ENCODE results near the gene TIAM2. TPM values are rescaled to one million over a fixed set of nuclear protein-coding genes. Genes with fewer than 3 reads are reported as not detected.

The TIAM2 gene
- polyA plus RNA-seq (2013, experiment 1 of 2) = 10.2 TPM
- 10.8 TPM for polyA plus RNA-seq (2013, experiment 2 of 2)

DNA sequence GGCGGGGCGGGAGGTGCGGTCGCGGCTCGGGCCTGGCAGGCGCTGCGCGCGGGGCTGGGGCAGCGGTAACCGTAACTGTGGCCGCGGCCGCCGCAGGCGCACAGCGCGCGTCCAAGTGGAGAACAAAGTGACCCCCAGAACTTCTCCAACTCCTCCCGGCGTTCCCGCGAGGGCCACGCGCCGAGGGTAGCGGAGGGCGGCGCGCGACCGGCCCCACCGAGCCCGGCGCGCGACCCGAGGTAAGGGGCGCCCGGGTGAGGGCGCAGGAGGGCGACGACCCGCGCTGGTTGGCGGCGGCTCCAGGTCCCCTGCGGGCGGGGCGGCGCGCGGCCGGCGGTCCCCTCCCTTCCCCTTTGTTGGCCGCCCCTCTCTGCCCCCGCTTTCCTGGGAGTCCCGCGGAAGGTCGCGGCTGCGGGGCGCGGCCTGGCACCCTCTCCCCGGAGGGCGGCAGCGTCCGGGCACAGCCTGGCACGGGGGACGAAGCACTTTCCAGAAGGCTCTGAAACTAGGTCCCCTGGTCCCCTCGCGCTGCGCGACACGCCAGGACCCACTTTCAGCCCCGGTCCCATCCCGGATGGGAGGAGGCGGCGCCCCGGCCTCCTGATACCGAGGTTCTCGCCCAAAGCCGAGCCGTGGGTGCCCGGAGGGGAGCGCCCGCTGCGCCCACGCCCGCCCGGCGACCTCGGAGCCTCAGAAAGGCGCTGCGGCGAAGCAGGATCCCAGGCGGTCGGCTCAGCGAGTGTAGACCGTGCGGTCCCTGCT is at the start of gene TIAM2:
Gene TIAM2, plus strand, starts transcription at position 62 of the 762 bp plus-strand sequence. CDS start 133,909 bp downstream, outside the sequence.
- Histone ChIP-seq H3K9ac (ENCODE audit: low read depth, low read length) (peak within 1 kb of the TSS; percentile 72), H3K4me3 (ENCODE audit: low read length) (peak within 1 kb of the TSS; percentile 69), H3K36me3 (ENCODE audit: insufficient read depth, low read length) (no peaks in the 10 kb centered on the region), H3K4me1 (ENCODE audit: insufficient read depth, low read length) (peaks cover 3% of the 10 kb centered on the region; the same call in 1 of the 2 replicates), H3K27me3 (ENCODE audit: insufficient read depth, low read length) (peaks cover 16% of the 10 kb centered on the region), H3K27ac (ENCODE audit: low read depth, low read length) (no peak within 1 kb of the TSS; the same call in 1 of the 2 replicates), H3K9me3 (ENCODE audit: insufficient read depth, low read depth, low read length) (no peaks in the 10 kb centered on the region)
- WGBS = under 1% methylated on average over 102 of the region's 102 CpGs

- no peaks in the 10 kb centered on the region for H3K27me3 ChIP-seq (ENCODE audit: insufficient read depth, low read length)
- 95% methylated on average over 7 of the region's 7 CpGs for WGBS
- no peaks in the 10 kb centered on the region for H3K9me3 ChIP-seq (ENCODE audit: insufficient read depth, low read depth, low read length)
- no peak overlapping the region for H3K4me3 ChIP-seq (ENCODE audit: low read length)
- H3K36me3 ChIP-seq (ENCODE audit: insufficient read depth, low read length) = no peaks in the 10 kb centered on the region
- H3K27ac ChIP-seq (ENCODE audit: low read depth, low read length) = no peak overlapping the region
- H3K4me1 ChIP-seq (ENCODE audit: insufficient read depth, low read length) = no peaks in the 10 kb centered on the region
- no peak overlapping the region for H3K9ac ChIP-seq (ENCODE audit: low read depth, low read length)
Measured at GRCh38 chr6:154950979-154951344, 44.2 kb upstream of the TIAM2 start.

- no peak overlapping the region for H3K27ac ChIP-seq (ENCODE audit: low read depth, low read length)
- 81% methylated on average over 9 of the region's 10 CpGs for WGBS
- no peak overlapping the region for H3K4me3 ChIP-seq (ENCODE audit: low read length)
- H3K9ac ChIP-seq (ENCODE audit: low read depth, low read length) = no peak overlapping the region
- H3K9me3 ChIP-seq (ENCODE audit: insufficient read depth, low read depth, low read length) = no peaks in the 10 kb centered on the region
- no peaks in the 10 kb centered on the region for H3K4me1 ChIP-seq (ENCODE audit: insufficient read depth, low read length)
- no peaks in the 10 kb centered on the region for H3K36me3 ChIP-seq (ENCODE audit: insufficient read depth, low read length)
- H3K27me3 ChIP-seq (ENCODE audit: insufficient read depth, low read length) = no peaks in the 10 kb centered on the region
Measured at GRCh38 chr6:154951345-154952200, 43.5 kb upstream of the TIAM2 start.

GRCh38 chr6:154953644-154954043 is 41.5 kb upstream of the TIAM2 start:
- Histone ChIP-seq H3K9me3 (ENCODE audit: insufficient read depth, low read depth, low read length) (no peaks in the 10 kb centered on the region), H3K36me3 (ENCODE audit: insufficient read depth, low read length) (no peaks in the 10 kb centered on the region), H3K4me3 (ENCODE audit: low read length) (no peak overlapping the region), H3K27me3 (ENCODE audit: insufficient read depth, low read length) (no peaks in the 10 kb centered on the region), H3K4me1 (ENCODE audit: insufficient read depth, low read length) (no peaks in the 10 kb centered on the region), H3K27ac (ENCODE audit: low read depth, low read length) (no peak overlapping the region), H3K9ac (ENCODE audit: low read depth, low read length) (no peak overlapping the region)
- 96% methylated on average over 11 of the region's 11 CpGs for WGBS

GRCh38 chr6:154954347-154954746 is 40.8 kb upstream of the TIAM2 start:
- WGBS = 95% methylated on average over 4 of the region's 4 CpGs
- no peaks in the 10 kb centered on the region for H3K9me3 ChIP-seq (ENCODE audit: insufficient read depth, low read depth, low read length)
- H3K27ac ChIP-seq (ENCODE audit: low read depth, low read length) = no peak overlapping the region
- H3K4me3 ChIP-seq (ENCODE audit: low read length) = no peak overlapping the region
- no peak overlapping the region for H3K9ac ChIP-seq (ENCODE audit: low read depth, low read length)
- H3K27me3 ChIP-seq (ENCODE audit: insufficient read depth, low read length) = no peaks in the 10 kb centered on the region
- H3K4me1 ChIP-seq (ENCODE audit: insufficient read depth, low read length) = no peaks in the 10 kb centered on the region
- H3K36me3 ChIP-seq (ENCODE audit: insufficient read depth, low read length) = no peaks in the 10 kb centered on the region

- no peaks in the 10 kb centered on the region for H3K36me3 ChIP-seq (ENCODE audit: insufficient read depth, low read length)
- 77% methylated on average over 11 of the region's 12 CpGs for WGBS
- H3K9me3 ChIP-seq (ENCODE audit: insufficient read depth, low read depth, low read length) = no peaks in the 10 kb centered on the region
- H3K9ac ChIP-seq (ENCODE audit: low read depth, low read length) = no peak overlapping the region
- no peak overlapping the region for H3K4me3 ChIP-seq (ENCODE audit: low read length)
- no peaks in the 10 kb centered on the region for H3K27me3 ChIP-seq (ENCODE audit: insufficient read depth, low read length)
- H3K27ac ChIP-seq (ENCODE audit: low read depth, low read length) = no peak overlapping the region
- H3K4me1 ChIP-seq (ENCODE audit: insufficient read depth, low read length) = no peaks in the 10 kb centered on the region
Measured at GRCh38 chr6:154956771-154957522, 38.2 kb upstream of the TIAM2 start.

DNA sequence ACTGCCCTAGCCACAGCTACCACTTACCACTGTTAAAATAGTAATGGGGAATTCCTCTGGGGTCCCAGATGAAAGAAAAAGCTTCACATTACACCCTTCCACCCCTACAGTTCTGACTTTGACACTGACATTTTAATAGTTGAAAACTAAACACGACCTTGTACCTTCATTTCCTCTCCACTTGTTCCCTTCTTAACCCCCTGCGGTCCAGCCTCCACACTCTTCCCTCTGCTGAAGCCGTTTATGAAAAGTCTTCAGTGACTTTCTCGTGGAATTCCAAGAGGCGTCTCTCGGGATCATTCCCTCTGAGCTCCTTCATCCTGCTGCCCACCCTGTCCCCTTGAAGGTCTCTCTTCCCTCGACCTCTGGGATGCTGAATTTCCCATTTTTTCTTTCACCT is 36.6 kb upstream of the TIAM2 start:
- no peak overlapping the region for H3K9ac ChIP-seq (ENCODE audit: low read depth, low read length)
- no peaks in the 10 kb centered on the region for H3K9me3 ChIP-seq (ENCODE audit: insufficient read depth, low read depth, low read length)
- WGBS = 85% methylated on average over 7 of the region's 7 CpGs
- no peak overlapping the region for H3K27ac ChIP-seq (ENCODE audit: low read depth, low read length)
- no peaks in the 10 kb centered on the region for H3K27me3 ChIP-seq (ENCODE audit: insufficient read depth, low read length)
- no peaks in the 10 kb centered on the region for H3K4me1 ChIP-seq (ENCODE audit: insufficient read depth, low read length)
- no peaks in the 10 kb centered on the region for H3K36me3 ChIP-seq (ENCODE audit: insufficient read depth, low read length)
- no peak overlapping the region for H3K4me3 ChIP-seq (ENCODE audit: low read length)

DNA sequence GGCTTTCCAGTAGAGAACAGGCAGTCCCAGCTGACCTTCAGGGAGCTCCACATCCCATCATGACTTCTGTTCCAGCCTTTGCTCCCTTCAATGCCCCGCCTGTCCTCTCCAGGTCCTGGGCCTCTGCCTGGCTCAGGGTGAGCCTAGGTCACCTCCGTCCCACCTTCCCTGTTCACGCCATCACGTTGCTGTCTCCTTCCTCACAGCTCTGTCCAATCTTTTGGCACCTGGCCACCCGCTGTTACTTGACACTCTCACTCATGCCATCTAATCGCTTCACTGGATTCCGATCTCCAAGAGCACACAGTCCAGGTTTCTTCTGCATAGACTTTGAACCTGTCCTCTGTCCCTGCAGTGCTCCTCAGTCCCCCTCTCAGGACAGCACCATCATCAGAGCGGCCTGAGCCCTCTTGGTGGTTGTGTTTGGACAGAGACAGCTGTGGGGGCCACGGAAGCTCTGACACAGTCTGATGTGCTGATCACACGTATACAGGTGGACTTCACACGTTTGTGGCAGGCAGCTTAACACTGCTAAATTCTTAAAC is 34.7 kb upstream of the TIAM2 start:
- Histone ChIP-seq H3K9me3 (ENCODE audit: insufficient read depth, low read depth, low read length) (no peaks in the 10 kb centered on the region), H3K27ac (ENCODE audit: low read depth, low read length) (no peak overlapping the region), H3K4me1 (ENCODE audit: insufficient read depth, low read length) (no peaks in the 10 kb centered on the region), H3K36me3 (ENCODE audit: insufficient read depth, low read length) (no peaks in the 10 kb centered on the region), H3K9ac (ENCODE audit: low read depth, low read length) (no peak overlapping the region), H3K27me3 (ENCODE audit: insufficient read depth, low read length) (no peaks in the 10 kb centered on the region), H3K4me3 (ENCODE audit: low read length) (no peak overlapping the region)
- WGBS = 88% methylated on average over 11 of the region's 11 CpGs

DNA sequence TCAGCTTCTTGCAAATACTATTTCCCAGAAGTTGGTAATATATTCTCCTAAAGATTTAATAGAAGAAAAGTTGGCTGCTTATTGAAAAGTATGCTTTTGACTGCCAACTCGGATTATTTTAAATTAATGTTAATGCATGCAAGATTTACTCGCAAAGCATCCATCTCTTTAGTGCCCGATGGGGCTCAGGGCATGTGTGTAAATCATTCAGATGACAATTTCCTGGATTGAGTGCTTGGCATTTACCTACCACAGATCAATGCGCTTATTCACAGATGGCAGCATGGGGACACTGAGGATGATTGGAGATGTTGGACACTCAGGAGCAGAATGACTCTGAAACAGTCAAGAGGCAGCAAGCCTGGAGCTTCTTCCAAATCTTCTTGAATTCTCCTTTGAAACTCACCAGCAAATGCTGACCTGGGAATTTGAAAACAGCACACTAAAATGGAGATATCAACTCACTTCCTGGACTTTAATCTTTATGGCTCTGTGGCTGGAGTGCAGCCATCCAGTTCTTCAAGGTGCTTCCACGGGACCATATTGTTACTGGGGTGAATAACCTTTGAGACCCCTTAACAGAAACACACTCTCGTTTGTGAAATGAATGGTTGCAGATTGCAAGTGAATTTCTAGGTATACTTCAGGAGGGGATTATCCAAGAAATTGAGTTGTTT is 34.1 kb upstream of the TIAM2 start:
- Histone ChIP-seq H3K27me3 (ENCODE audit: insufficient read depth, low read length) (no peaks in the 10 kb centered on the region), H3K27ac (ENCODE audit: low read depth, low read length) (no peak overlapping the region), H3K9me3 (ENCODE audit: insufficient read depth, low read depth, low read length) (no peaks in the 10 kb centered on the region), H3K4me1 (ENCODE audit: insufficient read depth, low read length) (no peaks in the 10 kb centered on the region), H3K4me3 (ENCODE audit: low read length) (no peak overlapping the region), H3K9ac (ENCODE audit: low read depth, low read length) (no peak overlapping the region), H3K36me3 (ENCODE audit: insufficient read depth, low read length) (no peaks in the 10 kb centered on the region)
- 96% methylated on average over 6 of the region's 6 CpGs for WGBS

DNA sequence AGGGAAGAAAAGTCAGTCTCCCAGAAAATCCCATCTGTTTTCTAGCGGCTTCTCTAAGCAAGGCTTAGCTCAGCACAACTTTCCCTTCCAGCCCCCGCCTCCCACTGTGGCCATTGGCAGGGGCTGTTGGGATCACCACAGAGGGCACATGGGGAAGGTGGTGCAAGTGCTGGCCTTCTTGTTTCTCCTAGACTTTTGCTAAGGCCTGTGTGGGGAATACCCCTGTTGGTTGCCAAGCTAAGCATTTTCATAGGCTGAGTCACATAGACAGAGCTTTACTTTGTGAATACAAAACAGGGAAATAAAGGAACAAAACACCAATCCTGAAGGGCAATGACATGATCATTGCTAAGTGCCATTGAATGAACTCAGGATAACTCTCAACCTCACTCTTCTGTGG is 32.4 kb upstream of the TIAM2 start:
- Histone ChIP-seq H3K27ac (ENCODE audit: low read depth, low read length) (no peak overlapping the region), H3K27me3 (ENCODE audit: insufficient read depth, low read length) (no peaks in the 10 kb centered on the region), H3K36me3 (ENCODE audit: insufficient read depth, low read length) (no peaks in the 10 kb centered on the region), H3K9ac (ENCODE audit: low read depth, low read length) (no peak overlapping the region), H3K9me3 (ENCODE audit: insufficient read depth, low read depth, low read length) (no peaks in the 10 kb centered on the region), H3K4me1 (ENCODE audit: insufficient read depth, low read length) (no peaks in the 10 kb centered on the region), H3K4me3 (ENCODE audit: low read length) (no peak overlapping the region)
- 96% methylated on average over 2 of the region's 2 CpGs for WGBS
